ENCODE results near the gene GSS.

- TF ChIP-seq CTCF (IDR thresholded peaks at IDR 0.05) (no peak), POLR2A (IDR thresholded peaks at IDR 0.05) (no peak)
These were observed 72.4 kb downstream of the GSS start for GRCh38 chr20:34883087-34883688.

All from heart left ventricle (tissue), 13 donors.